ENCODE results near the gene MAPKAP1.
A peak's percentile ranks its signal among the peaks of the same experiment; 100 is the strongest.

Gene MAPKAP1

GRCh38 chr9:125617087-125617486 lies 89.9 kb downstream of the MAPKAP1 start:
- DNase-seq (ENCODE audit: extremely low spot score, insufficient read length, low read depth) = no peak
- no peak for FAIRE-seq

- FAIRE-seq (no peak), DNase-seq (ENCODE audit: extremely low spot score, insufficient read length, low read depth) (no peak)
These were observed 93.9 kb downstream of the MAPKAP1 start for GRCh38 chr9:125613141-125613540.

DNA sequence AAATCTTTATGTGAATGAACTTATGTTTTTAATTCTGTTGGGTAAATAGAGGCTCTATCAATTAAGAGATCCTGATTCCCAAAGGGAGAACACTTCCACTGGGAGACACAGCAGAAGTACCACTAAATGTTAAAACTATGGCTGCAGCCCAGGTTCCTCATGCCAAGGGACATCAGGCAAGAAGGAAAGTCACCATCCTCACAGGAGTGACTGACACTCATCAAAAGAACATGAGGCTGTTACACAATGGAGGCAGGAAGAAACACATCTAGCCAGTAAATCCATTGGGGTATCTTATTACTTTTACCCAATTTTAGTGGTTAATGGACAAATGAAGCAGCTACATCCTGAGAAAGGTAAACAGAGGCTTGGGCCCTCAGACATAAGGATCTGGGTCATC lies 94.4 kb downstream of the MAPKAP1 start:
- no peak for FAIRE-seq
- no peak for DNase-seq (ENCODE audit: extremely low spot score, insufficient read length, low read depth)

DNA sequence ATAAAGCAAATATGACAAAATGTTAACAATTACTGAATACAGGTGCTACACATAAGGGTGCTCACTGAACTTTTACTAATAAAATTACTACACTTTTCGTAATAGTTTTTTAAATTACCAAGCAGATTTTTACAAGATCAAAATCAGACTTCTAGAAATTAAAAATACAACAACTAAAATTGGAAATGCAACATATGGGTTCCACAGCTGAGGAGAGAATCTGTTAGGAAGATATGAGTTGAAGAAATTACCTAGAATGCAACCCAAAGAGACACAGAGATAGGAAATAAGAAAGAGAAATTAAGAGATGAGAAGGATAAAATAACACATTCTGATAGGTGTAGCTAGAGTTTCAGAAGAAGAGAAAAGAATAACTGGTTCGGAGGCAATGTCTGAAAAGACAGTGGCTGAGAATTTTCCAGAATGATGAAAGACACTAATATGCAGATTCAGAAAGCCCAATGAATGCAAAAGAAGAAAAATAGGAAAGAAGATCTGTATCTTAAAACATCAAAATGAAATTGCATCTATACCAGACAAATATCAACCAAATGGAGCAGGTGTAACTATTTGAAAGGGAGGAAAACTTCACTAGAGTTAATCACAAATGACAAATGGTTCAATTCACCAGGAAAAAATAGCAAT lies 95.8 kb downstream of the MAPKAP1 start:
- FAIRE-seq (no peak), DNase-seq (ENCODE audit: extremely low spot score, insufficient read length, low read depth) (no peak)

DNA sequence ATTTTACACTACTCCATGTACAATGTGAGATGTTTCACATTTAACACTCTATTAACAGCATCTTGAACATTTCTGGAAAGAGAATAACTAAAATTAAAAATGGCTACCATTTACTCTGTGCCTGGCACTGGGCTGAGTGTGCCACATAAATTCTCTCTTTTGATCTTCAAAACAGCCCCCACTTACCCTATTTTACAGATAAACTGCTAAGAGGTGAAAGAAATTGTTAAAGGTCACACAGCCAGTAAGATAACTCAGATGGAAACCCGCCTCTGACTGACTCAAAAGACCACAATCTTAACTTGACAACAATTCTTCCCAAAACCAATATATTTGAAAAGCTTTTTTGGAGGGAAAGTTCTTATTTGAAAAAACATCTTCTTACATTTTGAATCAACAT lies 97.3 kb downstream of the MAPKAP1 start:
- DNase-seq (ENCODE audit: extremely low spot score, insufficient read length, low read depth) (no peak), FAIRE-seq (no peak)

- DNase-seq (ENCODE audit: extremely low spot score, insufficient read length, low read depth) (no peak), FAIRE-seq (no peak)
These were observed 98.4 kb downstream of the MAPKAP1 start for GRCh38 chr9:125608489-125609224.

DNA sequence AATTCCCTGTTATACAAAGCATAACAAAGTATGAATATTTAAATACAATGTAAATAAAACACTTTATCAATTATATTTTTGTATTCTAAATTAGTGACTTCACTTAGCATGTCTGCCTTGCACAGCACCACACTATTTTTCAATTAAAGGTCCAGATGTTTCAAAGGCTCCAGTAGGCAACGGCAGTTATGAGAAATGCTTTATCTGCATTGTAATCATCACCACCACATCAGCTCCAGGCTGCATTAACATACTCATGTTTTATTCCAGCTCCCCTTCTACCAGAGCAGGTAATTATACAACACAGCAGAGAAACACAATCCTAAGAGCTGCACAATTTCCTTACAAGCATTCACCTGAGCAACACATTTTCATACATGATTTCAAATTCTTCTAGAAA lies 102.8 kb downstream of the MAPKAP1 start:
- DNase-seq (ENCODE audit: extremely low spot score, insufficient read length, low read depth) = no peak
- FAIRE-seq = no peak

GRCh38 chr9:125603478-125604021 lies 103.5 kb downstream of the MAPKAP1 start:
- FAIRE-seq = no peak
- no peak for DNase-seq (ENCODE audit: extremely low spot score, insufficient read length, low read depth)

GRCh38 chr9:125601961-125602360 lies 105.0 kb downstream of the MAPKAP1 start:
- FAIRE-seq = no peak
- DNase-seq (ENCODE audit: extremely low spot score, insufficient read length, low read depth) = no peak

GRCh38 chr9:125600194-125600593 lies 106.8 kb downstream of the MAPKAP1 start:
- DNase-seq (ENCODE audit: extremely low spot score, insufficient read length, low read depth) (no peak), FAIRE-seq (no peak)

GRCh38 chr9:125594223-125594610 lies 112.8 kb downstream of the MAPKAP1 start:
- no peak for FAIRE-seq
- DNase-seq (ENCODE audit: extremely low spot score, insufficient read length, low read depth) = no peak

GRCh38 chr9:125593581-125594222 lies 113.3 kb downstream of the MAPKAP1 start:
- FAIRE-seq (no peak), DNase-seq (ENCODE audit: extremely low spot score, insufficient read length, low read depth) (no peak)

DNA sequence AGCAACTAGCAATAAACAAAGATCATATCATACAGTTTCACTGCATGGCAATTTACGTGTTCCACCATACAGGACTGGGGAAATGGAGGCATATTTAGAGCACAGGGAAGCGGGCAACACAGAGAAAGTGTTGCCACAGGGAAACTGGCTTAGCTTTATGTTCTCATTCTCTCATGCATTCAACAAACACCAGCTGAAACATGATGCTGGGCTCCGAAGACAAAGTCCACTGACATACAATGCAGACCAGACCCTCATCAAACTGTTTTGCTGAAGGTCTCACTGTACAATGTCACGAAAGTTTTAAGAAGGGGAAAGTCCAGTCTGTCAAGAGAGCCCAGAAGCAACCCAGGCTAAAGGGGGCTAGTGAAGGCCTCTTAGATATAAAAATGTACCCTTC lies 115.1 kb downstream of the MAPKAP1 start:
- no peak for FAIRE-seq

DNA sequence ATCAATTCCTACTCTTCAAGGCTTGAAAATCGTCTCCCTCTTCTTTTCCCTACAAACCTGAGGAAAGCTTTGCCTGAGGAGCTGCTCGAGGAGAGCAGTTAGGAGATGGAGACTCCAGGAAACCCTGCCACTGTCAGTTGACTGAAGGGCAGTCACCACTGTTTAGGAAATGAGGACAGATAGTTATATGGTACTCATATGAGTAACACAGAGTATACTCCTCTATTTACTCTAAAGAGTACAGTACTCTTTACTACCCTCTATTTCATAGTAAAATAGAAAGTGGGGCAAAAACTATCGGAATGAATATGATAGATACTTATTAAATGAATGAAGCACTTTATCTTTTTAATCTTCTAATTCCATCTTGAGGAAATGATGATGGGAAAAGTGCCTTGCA lies 115.8 kb downstream of the MAPKAP1 start:
- FAIRE-seq = no peak
- DNase-seq (ENCODE audit: extremely low spot score, insufficient read length, low read depth) = no peak

More for the DNA sequence above, 115.1 kb downstream of the MAPKAP1 start:
- no peak for DNase-seq (ENCODE audit: extremely low spot score, insufficient read length, low read depth)

- FAIRE-seq (no peak), DNase-seq (ENCODE audit: extremely low spot score, insufficient read length, low read depth) (no peak)
These were observed 117.7 kb downstream of the MAPKAP1 start for GRCh38 chr9:125589287-125589686.

DNA sequence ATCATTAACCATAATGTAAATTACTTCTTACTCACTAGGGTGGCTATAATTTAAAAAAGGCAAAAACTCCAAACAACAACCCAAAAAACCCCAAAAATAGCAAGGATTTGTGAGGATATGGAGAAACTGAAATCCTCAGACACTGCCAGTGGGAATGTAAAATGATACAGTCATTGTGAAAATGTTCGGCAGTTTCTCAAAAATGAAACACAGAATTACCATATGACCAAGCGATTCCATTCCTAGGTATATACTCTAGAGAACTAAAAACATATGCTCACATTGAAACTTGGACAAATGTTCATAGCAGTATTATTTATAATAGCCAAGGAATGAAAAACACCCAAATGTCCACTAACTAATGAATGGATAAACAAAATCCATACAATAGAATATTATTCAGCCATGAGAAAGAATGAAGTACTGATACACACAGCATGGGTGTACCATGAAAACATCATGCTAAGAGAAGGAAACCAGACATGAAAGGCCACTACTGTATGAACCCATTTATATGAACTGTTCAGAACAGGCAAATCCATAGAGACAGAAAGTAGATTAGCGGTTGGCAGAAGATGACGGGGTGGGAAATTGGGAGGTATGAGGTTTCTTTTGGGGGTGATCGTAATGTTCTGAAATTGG lies 119.1 kb downstream of the MAPKAP1 start:
- FAIRE-seq (no peak), DNase-seq (ENCODE audit: extremely low spot score, insufficient read length, low read depth) (no peak)

DNA sequence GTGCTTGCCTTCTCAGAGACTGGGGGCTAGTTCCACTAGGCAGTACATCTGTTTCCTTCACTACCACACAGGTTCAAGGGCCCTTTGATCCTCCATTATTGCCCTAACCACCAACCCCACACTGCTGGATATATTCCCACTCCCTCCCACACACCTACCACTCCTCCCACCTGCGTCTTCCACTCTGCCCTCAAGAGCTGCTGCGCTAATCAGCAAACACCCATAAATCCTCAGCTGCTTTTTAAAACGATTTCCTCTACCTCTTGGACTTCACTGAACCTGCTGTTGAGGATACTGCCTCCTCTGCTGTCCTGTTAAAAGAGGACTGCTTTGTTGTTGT lies 120.9 kb downstream of the MAPKAP1 start:
- no peak for FAIRE-seq
- DNase-seq (ENCODE audit: extremely low spot score, insufficient read length, low read depth) = no peak

- DNase-seq (ENCODE audit: extremely low spot score, insufficient read length, low read depth) (no peak), FAIRE-seq (no peak)
These were observed 121.4 kb downstream of the MAPKAP1 start for GRCh38 chr9:125585503-125586171.

DNA sequence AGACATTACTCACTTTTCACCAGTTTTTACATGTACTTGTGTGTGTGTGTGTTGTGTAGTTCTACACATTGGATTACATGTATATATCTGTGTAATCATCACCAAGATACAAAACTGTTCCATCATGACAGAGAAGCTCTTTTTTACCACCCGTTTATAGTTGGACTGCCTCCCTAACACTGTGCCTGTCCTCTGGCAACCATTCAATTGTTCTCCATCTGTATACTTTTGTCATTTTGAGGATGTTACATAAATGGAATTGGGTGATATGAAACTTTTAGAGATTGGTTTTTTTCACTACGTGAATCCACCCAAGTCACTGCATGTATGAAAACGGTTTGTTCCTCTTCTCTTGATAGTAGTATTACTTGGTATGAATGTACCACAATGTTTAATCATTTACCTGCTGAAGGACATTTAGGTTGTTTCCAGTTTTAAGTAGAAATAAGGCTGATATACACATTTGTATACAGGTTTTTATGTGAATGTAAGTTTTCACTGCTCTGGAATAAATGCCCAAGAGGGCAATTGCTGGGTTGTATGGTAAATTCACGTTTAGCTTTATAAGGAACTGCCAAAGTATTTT lies 126.2 kb downstream of the MAPKAP1 start:
- FAIRE-seq (peak; percentile 63), DNase-seq (ENCODE audit: extremely low spot score, insufficient read length, low read depth) (no peak)
